Neural progenitor cell (in vitro differentiated cells): ENCODE data around the gene ZNF831. TPM values are rescaled to one million over a fixed set of nuclear protein-coding genes. Genes with fewer than 3 reads are reported as not detected.

ENCODE experiments used
- DNase-seq: peaks from one replicate; pipeline ENCODE4 v3.0.0-alpha.2; 2016; ENCODE audit warnings: low spot score
- H2AFZ ChIP-seq: fragments of 200-600 bp; sonication (generic); replicated peaks from 2 replicates; pipeline ENCODE4 v1.6.1; 2016; ENCODE audit warnings: antibody characterized with exemption
- H3F3A ChIP-seq: fragments of 200-600 bp; sonication (generic); 2 replicates; pipeline ENCODE4 v1.6.1; 2016; ENCODE audit warnings: antibody characterized with exemption, low read depth
- H3K27ac ChIP-seq: fragments of 200-600 bp; sonication (generic); 2 replicates; pipeline ENCODE4 v1.5.1; 2016; ENCODE audit warnings: mild to moderate bottlenecking
- H3K27me3 ChIP-seq: fragments of 200-600 bp; sonication (generic); 2 replicates; pipeline ENCODE4 v1.6.1; 2016; ENCODE audit warnings: mild to moderate bottlenecking, moderate library complexity
- H3K36me3 ChIP-seq: fragments of 200-600 bp; sonication (generic); 2 replicates; pipeline ENCODE4 v1.5.1; 2016
- H3K4me1 ChIP-seq: fragments of 200-600 bp; sonication (generic); 2 replicates; pipeline ENCODE4 v1.6.1; 2016; ENCODE audit warnings: mixed run types
- H3K4me2 ChIP-seq: fragments of 200-600 bp; sonication (generic); 2 replicates; pipeline ENCODE4 v1.6.1; 2016
- H3K4me3 ChIP-seq: fragments of 200-600 bp; sonication (generic); 2 replicates; pipeline ENCODE4 v1.5.1; 2016
- H3K79me2 ChIP-seq: fragments of 200-600 bp; sonication (generic); 2 replicates; pipeline ENCODE4 v1.6.1; 2016; ENCODE audit warnings: low read depth
- H3K9ac ChIP-seq: fragments of 200-600 bp; sonication (generic); 2 replicates; pipeline ENCODE4 v1.6.1; 2016
- H3K9me3 ChIP-seq: fragments of 200-600 bp; sonication (generic); 2 replicates; pipeline ENCODE4 v1.5.1; 2016; ENCODE audit warnings: low read depth
- H4K20me1 ChIP-seq: fragments of 200-600 bp; sonication (generic); 2 replicates; pipeline ENCODE4 v1.6.1; 2016; ENCODE audit warnings: low read depth
- H3K27ac Mint-ChIP-seq: 3 replicates; pipeline ENCODE4 v1.8.0; 2021; ENCODE audit warnings: mixed read lengths
- H3K27me3 Mint-ChIP-seq: 2 replicates; pipeline ENCODE4 v1.8.0; 2022; ENCODE audit warnings: low read depth, mild to moderate bottlenecking, inconsistent platforms, moderate library complexity, mixed read lengths; ENCODE audit not compliant: insufficient read depth
- H3K36me3 Mint-ChIP-seq: 3 replicates; pipeline ENCODE4 v1.8.0; 2021; ENCODE audit warnings: mixed read lengths
- H3K4me1 Mint-ChIP-seq: 3 replicates; pipeline ENCODE4 v1.8.0; 2021; ENCODE audit warnings: mixed read lengths
- H3K4me3 Mint-ChIP-seq: 3 replicates; pipeline ENCODE4 v1.8.0; 2021; ENCODE audit warnings: mild to moderate bottlenecking, moderate library complexity, mixed read lengths
- H3K9me3 Mint-ChIP-seq: 3 replicates; pipeline ENCODE4 v1.8.0; 2020; ENCODE audit warnings: mixed read lengths
- CTCF ChIP-seq: fragments of 200-600 bp; sonication (generic); IDR thresholded peaks from 2 replicates; pipeline ENCODE4 v1.5.1; 2017; ENCODE audit warnings: antibody characterized with exemption, mild to moderate bottlenecking
- EZH2 ChIP-seq: fragments of 200-600 bp; sonication (generic); IDR thresholded peaks from 2 replicates; pipeline ENCODE4 v1.6.1; 2017; ENCODE audit warnings: antibody characterized with exemption, mild to moderate bottlenecking, moderate library complexity
- EZH2phosphoT487 ChIP-seq: fragments of 200-600 bp; sonication (generic); IDR thresholded peaks from 2 replicates; pipeline ENCODE4 v1.6.1; 2017; ENCODE audit warnings: antibody characterized with exemption
- total RNA-seq: library from RNA; depleted of rRNA; stranded (reverse); fragments of >200 nt; gene quantifications from 2 replicates; pipeline ENCODE4 v1.2.3, GENCODE V29; 2015; ENCODE audit warnings: low replicate concordance

The ZNF831 gene
- total RNA-seq, 1 donor from 2014 or later: not detected

- peaks cover 5% of the 10 kb centered on the region for H3K4me1 ChIP-seq
- no peak overlapping the region for H3K4me3 ChIP-seq
- no peaks in the 10 kb centered on the region for H4K20me1 ChIP-seq
- H3K27ac Mint-ChIP-seq: no peak overlapping the region
- no peak overlapping the region for H3K4me3 Mint-ChIP-seq
- peaks cover 3% of the 10 kb centered on the region for H3K27me3 Mint-ChIP-seq
- no peaks in the 10 kb centered on the region for H3K9me3 ChIP-seq
- peaks cover 2% of the 10 kb centered on the region for H3K9me3 Mint-ChIP-seq
- no peaks in the 10 kb centered on the region for H3K27me3 ChIP-seq
- no peak overlapping the region for H3K9ac ChIP-seq
- no peaks in the 10 kb centered on the region for H3K79me2 ChIP-seq
- no peaks in the 10 kb centered on the region for H3K36me3 Mint-ChIP-seq
- H3F3A ChIP-seq: no peaks in the 10 kb centered on the region
- no peak for DNase-seq
- H3K4me2 ChIP-seq: no peak overlapping the region
- TF ChIP-seq CTCF (no peak), EZH2phosphoT487 (no peak), EZH2 (no peak)
- H2AFZ ChIP-seq: no peak overlapping the region
- no peaks in the 10 kb centered on the region for H3K36me3 ChIP-seq
- H3K4me1 Mint-ChIP-seq: peaks cover 4% of the 10 kb centered on the region
- H3K27ac ChIP-seq: no peak overlapping the region
These were observed 28.3 kb downstream of the ZNF831 start for GRCh38 chr20:59191756-59192532.

- H3K36me3 ChIP-seq: no peaks in the 10 kb centered on the region
These were observed 28.9 kb downstream of the ZNF831 start for GRCh38 chr20:59192533-59192896.

GRCh38 chr20:59193325-59193724, 29.7 kb downstream of the ZNF831 start:
- Histone ChIP-seq H3K4me2 (no peak overlapping the region), H3K9ac (no peak overlapping the region), H3F3A (no peaks in the 10 kb centered on the region), H3K27ac (no peak overlapping the region), H3K36me3 (no peaks in the 10 kb centered on the region), H3K4me1 (peaks cover 5% of the 10 kb centered on the region), H3K4me3 (no peak overlapping the region), H3K79me2 (no peaks in the 10 kb centered on the region), H3K27me3 (no peaks in the 10 kb centered on the region), H2AFZ (no peak overlapping the region), H4K20me1 (no peaks in the 10 kb centered on the region), H3K9me3 (no peaks in the 10 kb centered on the region)
- Mint-ChIP-seq H3K27me3 (no peaks in the 10 kb centered on the region), H3K36me3 (no peaks in the 10 kb centered on the region), H3K4me1 (peaks cover 4% of the 10 kb centered on the region), H3K9me3 (peaks cover 2% of the 10 kb centered on the region), H3K27ac (no peak overlapping the region), H3K4me3 (no peak overlapping the region)
- DNase-seq: no peak
- TF ChIP-seq EZH2: no peak
- TF ChIP-seq CTCF: no peak
- TF ChIP-seq EZH2phosphoT487: no peak

More at GRCh38 chr20:59192533-59192896, 28.9 kb downstream of the ZNF831 start:
- H3K27ac Mint-ChIP-seq: peak overlapping the region; percentile 33
- no peaks in the 10 kb centered on the region for H4K20me1 ChIP-seq
- H3K4me1 ChIP-seq: peaks cover 5% of the 10 kb centered on the region
- no peak overlapping the region for H3K27ac ChIP-seq
- peaks cover 2% of the 10 kb centered on the region for H3K9me3 Mint-ChIP-seq
- no peaks in the 10 kb centered on the region for H3K79me2 ChIP-seq
- no peaks in the 10 kb centered on the region for H3K27me3 Mint-ChIP-seq
- no peaks in the 10 kb centered on the region for H3K27me3 ChIP-seq
- no peak overlapping the region for H3K4me3 Mint-ChIP-seq
- no peaks in the 10 kb centered on the region for H3F3A ChIP-seq
- DNase-seq: no peak
- no peaks in the 10 kb centered on the region for H3K9me3 ChIP-seq
- no peak for TF ChIP-seq CTCF
- no peak for TF ChIP-seq EZH2
- no peak for TF ChIP-seq EZH2phosphoT487
- no peak overlapping the region for H3K4me2 ChIP-seq
- H3K36me3 Mint-ChIP-seq: no peaks in the 10 kb centered on the region
- H3K4me1 Mint-ChIP-seq: peaks cover 4% of the 10 kb centered on the region
- H3K4me3 ChIP-seq: no peak overlapping the region
- no peak overlapping the region for H2AFZ ChIP-seq
- H3K9ac ChIP-seq: no peak overlapping the region
